Measurements from ENCODE around the gene KCNG1.
A peak's percentile ranks its signal among the peaks of the same experiment; 100 is the strongest.

Gene KCNG1

GRCh38 chr20:51012357-51012756 is 10.6 kb downstream of the KCNG1 start:
- no peak for DNase-seq (ENCODE audit: low read depth in 2 of 2)

- DNase-seq (ENCODE audit: low read depth in 2 of 2) = no peak
Observed at GRCh38 chr20:51011479-51011878, 11.4 kb downstream of the KCNG1 start.

- DNase-seq (ENCODE audit: low read depth in 2 of 2) = no peak
Observed at GRCh38 chr20:51010932-51011331, 12.0 kb downstream of the KCNG1 start.

DNA sequence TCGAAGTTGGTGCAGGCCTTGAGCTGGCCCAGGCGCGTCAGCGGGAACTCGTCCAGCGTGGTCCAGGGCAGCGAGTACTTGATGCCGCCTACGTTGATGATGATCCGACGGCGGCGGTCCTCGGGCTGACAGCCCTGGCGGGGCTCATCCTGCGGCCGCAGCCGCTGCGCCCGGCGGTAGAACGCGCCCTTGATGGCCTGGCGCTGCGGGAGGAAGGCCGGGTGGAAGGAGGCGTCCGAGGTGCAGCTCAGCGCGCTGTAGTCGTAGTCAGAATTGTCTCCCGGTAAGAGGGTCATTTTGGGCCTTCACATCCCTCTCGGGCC is 12.9 kb downstream of the KCNG1 start:
- no peak for DNase-seq (ENCODE audit: low read depth in 2 of 2)

GRCh38 chr20:51009303-51010042 is 13.4 kb downstream of the KCNG1 start:
- no peak for DNase-seq (ENCODE audit: low read depth in 2 of 2)

GRCh38 chr20:51008718-51009117 is 14.2 kb downstream of the KCNG1 start:
- no peak for DNase-seq (ENCODE audit: low read depth in 2 of 2)

DNA sequence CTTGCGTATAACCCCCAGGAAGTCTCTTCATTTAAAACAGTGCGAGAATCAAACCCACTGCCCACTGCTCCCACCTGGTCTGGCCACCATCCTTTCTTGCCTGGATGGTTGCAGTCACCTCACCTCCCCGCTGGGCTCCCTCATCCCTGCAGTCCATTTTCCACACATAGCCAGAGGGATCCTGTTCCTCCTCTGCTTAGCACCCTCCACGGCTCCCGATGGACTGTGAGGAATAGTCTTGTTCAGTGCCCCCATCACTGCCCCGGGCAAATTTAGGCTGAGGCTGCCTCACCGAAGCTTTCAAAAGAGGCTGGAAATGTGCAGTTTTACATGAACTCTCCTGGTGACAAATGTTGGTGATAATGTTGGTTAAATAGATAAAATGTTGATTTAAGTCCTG is 17.7 kb downstream of the KCNG1 start:
- no peak for DNase-seq (ENCODE audit: low read depth in 2 of 2)

- DNase-seq (ENCODE audit: low read depth in 2 of 2) = no peak
Observed at GRCh38 chr20:51004781-51005180, 18.1 kb downstream of the KCNG1 start.

GRCh38 chr20:51004305-51004727 is 18.6 kb downstream of the KCNG1 start:
- DNase-seq (ENCODE audit: low read depth in 2 of 2) = no peak

- no peak for DNase-seq (ENCODE audit: low read depth in 2 of 2)
Observed at GRCh38 chr20:51003753-51004152, 19.2 kb downstream of the KCNG1 start.

GRCh38 chr20:51002633-51003032 is 20.3 kb downstream of the KCNG1 start:
- DNase-seq (ENCODE audit: low read depth in 2 of 2) = no peak

- DNase-seq (ENCODE audit: low read depth in 2 of 2) = no peak
Observed at GRCh38 chr20:51001430-51002265, 21.3 kb downstream of the KCNG1 start.

GRCh38 chr20:50999355-50999754 is 23.6 kb downstream of the KCNG1 start:
- no peak for DNase-seq (ENCODE audit: low read depth in 2 of 2)

DNA sequence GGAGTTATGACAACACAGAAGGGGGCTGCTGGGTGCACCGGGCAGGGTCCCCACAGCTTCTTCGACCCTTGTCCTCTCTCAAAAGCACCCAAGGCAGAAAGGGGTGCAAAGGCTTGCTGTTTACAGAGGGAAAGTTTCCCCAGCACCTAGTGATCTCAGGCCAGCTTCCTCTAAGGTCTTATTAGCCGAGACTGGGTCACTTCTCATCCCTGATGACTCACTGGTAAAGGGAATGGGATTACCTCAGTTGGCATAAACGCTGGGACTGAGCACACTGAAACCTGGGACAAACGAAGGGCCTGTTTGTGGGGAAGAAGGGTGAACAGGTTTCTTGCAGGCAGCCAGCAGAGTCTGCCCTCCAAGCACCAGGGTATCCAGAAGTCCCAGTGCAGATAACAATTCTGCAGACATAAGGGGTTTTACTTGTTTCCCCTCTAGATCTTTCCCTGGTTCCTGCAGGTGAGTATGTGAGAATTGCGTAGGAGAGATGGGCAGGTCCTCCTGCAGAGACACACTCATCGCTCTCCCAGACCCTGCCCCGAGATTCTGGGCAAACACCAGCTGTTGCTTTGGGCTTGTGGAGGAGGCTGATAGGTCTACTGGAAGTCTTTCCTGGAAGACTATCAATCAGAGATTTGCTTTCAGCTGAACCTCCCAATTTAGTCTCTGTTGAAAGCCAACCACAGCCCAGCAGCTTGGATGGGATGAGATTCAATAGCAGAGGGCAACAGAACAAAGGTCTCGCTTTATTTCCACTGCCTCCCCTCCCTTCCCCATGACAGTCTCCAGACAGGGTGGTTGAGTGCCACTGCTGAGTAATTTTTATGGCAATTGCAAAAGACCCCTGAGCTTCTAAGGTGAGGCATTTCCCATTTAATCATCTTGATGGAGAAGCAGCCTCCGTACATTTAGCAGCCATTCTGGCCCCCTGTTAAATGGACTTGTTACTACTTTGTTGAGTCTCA is 25.7 kb downstream of the KCNG1 start:
- no peak for DNase-seq (ENCODE audit: low read depth in 2 of 2)

- DNase-seq (ENCODE audit: low read depth in 2 of 2) = no peak
Observed at GRCh38 chr20:50995506-50995905, 27.4 kb downstream of the KCNG1 start.

GRCh38 chr20:50993876-50994275 is 29.0 kb downstream of the KCNG1 start:
- no peak for DNase-seq (ENCODE audit: low read depth in 2 of 2)

- no peak for DNase-seq (ENCODE audit: low read depth in 2 of 2)
Observed at GRCh38 chr20:50992733-50993457, 30.0 kb downstream of the KCNG1 start.

DNA sequence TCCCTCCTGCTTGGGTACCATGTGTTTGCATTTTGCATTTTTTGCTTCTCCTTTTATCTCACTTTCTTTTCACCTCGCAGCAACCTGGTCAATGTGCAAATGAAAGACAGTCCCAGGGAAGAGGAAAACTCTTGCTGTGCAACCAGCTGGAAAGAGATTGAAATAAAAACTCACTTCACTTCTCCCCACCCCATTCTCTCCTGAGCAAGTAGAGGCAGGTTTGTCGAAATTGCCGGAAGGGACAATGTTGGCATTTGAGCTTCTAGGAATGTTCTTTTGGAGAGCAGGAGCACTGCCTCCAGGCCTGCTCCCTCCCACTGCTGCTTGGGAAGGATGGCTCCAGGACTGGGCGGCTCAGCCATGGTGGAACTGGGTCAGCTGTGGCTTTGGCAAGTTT is 30.6 kb downstream of the KCNG1 start:
- DNase-seq (ENCODE audit: low read depth in 2 of 2) = no peak

DNA sequence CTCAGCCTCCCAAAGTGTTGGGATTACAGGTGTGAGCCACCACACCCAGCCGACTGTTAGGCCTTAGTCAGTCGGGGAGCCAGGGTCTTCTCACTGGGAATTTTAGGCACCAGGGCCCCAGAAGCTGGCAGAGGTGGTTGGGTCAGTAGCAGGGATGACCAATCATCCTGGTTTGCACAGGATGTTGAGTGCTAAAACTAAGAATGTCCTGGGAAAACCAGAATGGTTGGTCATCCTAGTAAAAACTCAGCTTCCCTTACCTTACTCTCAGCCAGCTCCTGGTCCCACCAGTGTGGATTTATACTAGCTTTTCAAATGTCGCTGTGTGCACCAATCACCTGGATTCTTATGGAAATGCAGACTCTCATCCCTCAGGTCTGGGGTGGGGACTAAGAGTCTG is 31.8 kb downstream of the KCNG1 start:
- no peak for DNase-seq (ENCODE audit: low read depth in 2 of 2)

GRCh38 chr20:50987493-50988210 is 35.3 kb downstream of the KCNG1 start:
- peak in 1 of 2 donors; percentile 20 for DNase-seq (ENCODE audit: low read depth in 2 of 2)

DNA sequence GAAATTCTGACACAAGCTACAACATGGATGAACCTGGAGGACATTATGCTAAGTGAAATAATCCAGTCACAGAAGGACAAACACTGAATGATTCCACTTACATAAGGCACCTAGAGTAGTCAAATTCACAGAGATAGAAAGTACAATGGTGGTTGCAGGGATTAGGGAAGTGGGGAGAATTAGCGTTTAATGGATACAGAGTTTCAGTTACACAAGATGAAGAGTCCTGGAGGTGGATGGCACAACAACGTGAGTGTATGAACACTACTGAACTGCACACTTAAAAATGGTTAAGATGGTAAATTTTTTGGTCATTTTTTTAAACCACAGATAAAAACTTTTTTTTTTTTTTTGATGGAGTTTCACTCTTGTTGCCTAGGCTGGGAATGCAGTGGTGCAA is 39.6 kb downstream of the KCNG1 start:
- no peak for DNase-seq (ENCODE audit: low read depth in 2 of 2)
